NOMO-1 (cell line): ENCODE data around the gene ERH.
A peak's percentile ranks its signal among the peaks of the same experiment; 100 is the strongest.
"Not testable (repeated sequence)": the region's sequence is repeated elsewhere in the genome, so short reads cannot be mapped to it uniquely, and the experiment has no call there.

Experiments
- DNase-seq, 2 experiments: peaks; one replicate each; lab custom pipeline; 2025; ENCODE audit not compliant: unreplicated experiment in 2 of 2; lab: John Stamatoyannopoulos, UW

The ERH gene

DNA sequence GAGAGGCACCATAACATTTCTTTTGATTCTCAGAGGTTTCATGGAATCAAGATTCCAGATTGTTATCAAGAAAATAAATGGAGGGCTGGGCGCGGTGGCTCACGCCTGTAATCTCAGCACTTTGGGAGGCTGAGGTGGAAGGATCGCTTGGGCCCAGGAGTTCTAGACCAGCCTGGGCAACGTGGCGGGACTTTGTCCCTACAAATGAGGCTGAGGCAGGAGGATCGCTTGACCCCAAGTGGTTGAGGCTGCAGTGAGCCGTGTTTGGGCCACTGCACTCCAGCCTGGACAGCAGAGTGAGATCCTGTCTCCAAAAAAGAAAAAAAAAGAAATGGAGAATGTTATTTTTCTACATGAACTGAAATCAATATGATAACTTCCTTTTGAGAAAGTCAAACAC is 1.7 kb upstream of the ERH start:
- no peak for DNase-seq

DNA sequence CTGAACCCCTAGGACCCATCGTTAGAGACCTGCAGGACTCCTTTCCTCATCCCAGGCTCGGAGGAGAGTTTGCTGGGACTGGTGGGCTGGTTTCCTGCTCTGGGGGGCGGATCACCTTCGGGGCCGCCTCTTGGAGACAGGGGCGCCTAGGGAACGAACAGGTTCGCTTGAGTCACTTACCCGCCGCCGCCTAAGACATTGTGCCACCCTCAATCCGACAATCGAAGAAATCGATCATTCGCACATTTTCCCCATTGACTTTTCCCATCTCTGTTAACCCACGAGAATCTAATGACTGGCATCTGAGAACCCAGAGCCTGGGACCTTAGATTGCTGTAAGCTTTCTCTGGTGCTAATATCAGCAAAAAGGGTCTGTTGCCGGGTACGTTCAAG is 715 bp upstream of the ERH start:
- no peak for DNase-seq

DNA sequence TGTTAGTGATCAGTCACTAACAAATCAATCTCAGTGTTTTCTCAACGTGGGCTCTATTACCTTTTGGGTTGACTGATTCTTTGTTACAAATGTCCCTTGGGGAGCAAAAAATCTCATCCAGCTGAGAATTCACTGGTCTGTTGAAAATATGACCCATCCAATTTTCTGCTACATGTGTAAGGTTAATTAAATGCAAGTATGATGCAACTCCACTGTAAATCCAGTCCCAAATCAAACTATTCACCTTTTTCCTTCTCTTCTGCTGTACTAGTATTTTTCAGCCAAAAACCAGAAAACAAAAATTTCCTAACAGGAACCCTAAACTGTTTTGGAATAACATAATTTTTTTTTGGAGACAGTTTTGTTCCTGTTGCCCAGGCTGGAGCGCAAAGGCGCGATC is 2.2 kb downstream of the ERH start:
- no peak for DNase-seq

GRCh38 chr14:69392481-69392880 is 5.6 kb downstream of the ERH start:
- DNase-seq = no peak

DNA sequence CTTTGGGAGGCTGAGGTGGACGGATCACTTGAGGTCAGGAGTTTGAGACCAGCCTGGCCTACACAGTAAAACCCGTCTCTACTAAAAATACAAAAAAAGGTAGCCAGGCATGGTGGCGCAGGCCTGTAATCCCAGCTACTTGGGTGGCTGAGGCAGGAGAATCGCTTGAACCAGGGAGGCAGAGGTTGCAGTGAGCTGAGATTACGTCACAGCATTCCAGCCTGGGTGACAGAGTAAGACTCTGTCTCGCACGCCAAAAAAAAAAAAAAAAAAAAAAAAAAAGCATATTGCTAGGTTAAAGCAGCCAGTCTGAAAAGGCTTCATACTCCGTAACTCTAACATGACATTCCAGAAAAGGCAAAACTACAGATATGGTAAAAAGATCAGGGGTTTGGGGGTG is 6.7 kb downstream of the ERH start:
- not testable (repeated sequence) for DNase-seq

GRCh38 chr14:69387311-69387710 is 10.8 kb downstream of the ERH start:
- no peak for DNase-seq

- no peak for DNase-seq
Observed at GRCh38 chr14:69378274-69378673, 19.8 kb downstream of the ERH start.

GRCh38 chr14:69376439-69376838 is 21.7 kb downstream of the ERH start:
- peak; percentile 12 to 30 for DNase-seq

DNA sequence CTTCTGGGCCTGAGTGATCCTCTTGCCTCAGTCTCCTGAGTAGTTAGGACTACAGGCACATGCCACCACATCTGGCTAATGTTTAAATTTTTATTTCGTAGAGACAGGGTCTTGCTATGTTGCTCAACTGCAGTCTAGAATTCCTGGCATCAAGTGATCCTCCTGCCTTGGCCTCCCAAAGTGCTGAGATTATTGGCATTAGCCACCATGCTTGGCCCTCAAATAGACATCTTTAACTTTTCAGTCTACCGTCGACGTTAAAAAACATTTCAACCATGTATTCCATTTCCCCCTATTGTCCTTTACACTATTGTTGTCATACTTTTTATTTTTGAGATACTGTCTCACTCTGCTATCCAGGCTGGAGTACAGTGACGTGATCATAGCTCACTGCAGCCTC is 22.4 kb downstream of the ERH start:
- no peak for DNase-seq

DNA sequence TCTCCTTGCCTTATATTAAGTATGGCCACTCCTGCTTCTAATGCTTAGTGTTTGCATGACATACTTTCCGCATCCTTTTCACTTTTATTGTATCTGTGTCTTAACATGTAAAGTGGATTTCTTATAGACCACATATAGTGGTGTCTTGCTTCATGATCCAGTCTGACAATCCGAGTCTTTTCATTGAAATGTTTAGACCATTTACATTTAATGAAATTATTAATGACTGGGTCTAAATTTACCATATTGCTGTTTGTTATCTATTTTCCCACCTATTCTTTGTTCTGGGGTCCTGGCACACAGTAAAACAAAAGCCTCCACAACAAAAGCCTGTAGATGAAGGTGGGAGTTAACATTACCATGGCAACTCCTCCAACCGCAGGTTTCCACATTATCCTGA is 22.9 kb downstream of the ERH start:
- DNase-seq = no peak

GRCh38 chr14:69374235-69374634 is 23.9 kb downstream of the ERH start:
- no peak for DNase-seq

DNA sequence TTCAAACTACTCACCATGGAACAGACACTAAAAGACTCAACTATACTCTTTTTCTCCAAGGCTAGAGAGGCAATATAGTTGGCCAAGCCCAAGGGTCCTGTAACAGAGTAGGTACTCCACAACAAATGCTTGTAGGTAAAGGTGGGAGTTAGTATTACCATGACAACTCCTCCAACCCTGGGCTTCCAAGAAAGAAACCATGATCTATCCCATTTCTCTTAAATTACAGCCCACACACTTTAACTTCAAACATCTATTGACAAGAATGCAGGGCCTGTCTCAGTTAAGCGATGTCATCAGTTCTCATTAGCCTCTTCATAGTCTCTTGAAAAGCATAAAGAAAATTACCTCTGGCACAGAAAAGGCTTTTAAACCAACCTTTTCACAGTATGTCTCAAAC is 25.0 kb downstream of the ERH start:
- DNase-seq = no peak

DNA sequence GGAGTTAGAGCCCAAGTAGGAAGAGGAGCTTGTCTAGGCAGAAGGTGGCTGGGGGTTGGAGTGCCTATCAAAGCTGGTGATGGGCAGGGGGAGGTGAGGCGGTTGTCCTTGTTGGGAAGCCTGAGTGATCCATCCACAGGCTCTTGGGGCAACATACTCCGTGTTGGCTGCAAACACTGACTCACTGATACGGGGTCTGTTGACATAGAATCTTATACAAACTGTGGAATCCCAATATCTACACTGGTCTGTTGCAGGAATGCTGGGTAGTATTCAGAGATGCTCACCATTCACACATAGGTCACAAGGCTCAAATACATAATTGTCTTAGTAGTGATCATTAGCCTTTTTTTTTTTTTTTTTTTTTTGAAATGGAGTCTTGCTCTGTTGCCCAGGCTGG is 26.0 kb downstream of the ERH start:
- no peak for DNase-seq

DNA sequence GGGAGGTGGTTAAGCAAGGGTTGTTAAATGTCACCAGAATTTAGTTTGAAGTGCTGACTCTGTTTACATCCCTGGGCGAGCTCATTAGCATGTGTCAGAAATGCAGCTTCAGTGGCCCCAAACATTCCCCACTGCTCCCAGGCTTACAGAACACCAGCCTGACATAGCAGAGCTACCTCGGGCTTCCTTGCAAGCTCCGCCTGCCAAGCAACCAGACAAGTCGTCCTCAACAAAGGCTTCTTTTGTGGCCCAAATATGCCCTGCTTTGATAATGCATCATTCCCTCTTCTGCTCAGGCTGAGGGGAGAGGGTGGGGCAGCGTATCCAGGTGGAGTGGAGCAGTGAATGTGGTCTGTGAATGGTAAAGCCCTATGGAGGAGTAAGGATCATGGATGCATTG is 28.0 kb downstream of the ERH start:
- DNase-seq = no peak

GRCh38 chr14:69368381-69368780 is 29.7 kb downstream of the ERH start:
- DNase-seq = no peak

DNA sequence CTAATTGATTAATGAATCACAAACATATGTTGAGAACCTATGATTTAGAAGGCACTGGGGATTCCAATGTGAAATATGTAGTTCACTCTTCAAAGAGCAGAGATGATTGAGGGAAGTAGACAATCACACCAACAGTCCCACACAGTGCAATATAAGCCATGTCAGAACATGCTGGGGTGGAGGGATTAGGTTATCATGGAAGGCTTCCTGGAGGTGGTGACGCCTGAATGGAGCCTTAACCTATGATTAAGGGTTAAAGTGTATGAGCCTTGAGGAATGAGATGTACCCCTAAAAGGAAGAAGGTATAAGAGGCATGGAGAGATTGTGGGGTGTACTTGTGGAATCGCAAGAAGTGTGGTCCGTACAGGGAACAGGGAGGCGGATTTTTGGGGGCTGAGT is 31.3 kb downstream of the ERH start:
- DNase-seq = no peak

GRCh38 chr14:69366069-69366468 is 32.0 kb downstream of the ERH start:
- DNase-seq = no peak

GRCh38 chr14:69364378-69364777 is 33.7 kb downstream of the ERH start:
- no peak for DNase-seq

GRCh38 chr14:69363964-69364363 is 34.1 kb downstream of the ERH start:
- no peak for DNase-seq

DNA sequence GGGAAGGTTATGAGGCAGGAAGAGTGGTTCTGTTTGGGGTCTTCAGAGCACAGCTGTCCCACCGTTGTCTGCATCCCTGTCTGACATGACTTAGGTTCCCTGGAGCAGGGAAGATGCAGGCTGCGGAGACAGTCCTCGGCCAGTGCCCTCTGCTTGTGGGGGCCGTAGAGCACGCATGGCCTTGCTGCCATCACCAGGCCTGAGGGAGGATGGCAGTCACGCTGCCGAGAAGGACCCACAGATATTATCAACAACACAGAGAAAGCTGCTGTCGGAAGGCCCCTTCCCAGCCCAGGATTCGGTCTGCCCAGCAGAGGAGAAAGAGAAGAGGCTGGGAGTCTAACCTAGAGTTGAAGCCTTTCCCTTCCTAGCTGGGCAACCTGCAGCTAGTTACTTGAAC is 35.0 kb downstream of the ERH start:
- no peak for DNase-seq

DNA sequence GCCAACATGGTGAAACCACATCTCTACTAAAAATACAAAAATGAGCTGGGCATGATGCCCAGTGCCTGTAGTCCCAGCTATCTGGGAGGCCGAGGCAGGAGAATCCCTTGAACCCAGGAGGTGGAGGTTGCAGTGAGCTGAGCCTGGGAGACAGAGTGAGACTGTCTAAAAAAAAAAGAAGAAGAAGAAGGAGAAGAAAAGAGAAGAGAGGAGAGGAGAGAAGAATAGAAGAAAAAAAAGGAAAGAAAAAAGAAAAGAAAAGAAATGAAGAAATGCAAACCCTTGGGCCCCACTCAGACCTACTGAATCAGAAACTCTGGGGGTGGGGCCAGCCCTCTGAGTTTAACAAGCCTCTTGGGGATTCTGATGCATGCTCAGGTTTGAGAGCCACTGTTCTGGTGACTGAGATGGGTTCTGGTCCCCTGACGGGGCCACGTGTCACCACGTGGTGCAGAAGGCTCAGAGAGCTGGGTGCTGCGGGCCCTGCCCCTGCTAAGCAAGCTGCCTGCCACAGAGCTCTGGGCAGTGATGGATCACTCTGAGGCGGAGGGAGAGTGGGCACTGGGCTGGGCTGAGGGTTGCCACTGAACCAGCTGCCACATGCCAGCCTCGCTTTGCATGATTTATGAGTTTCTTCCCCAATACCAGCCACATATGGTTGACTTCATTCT is 37.5 kb downstream of the ERH start:
- DNase-seq = peak in 1 of 2 experiments; percentile 1

DNA sequence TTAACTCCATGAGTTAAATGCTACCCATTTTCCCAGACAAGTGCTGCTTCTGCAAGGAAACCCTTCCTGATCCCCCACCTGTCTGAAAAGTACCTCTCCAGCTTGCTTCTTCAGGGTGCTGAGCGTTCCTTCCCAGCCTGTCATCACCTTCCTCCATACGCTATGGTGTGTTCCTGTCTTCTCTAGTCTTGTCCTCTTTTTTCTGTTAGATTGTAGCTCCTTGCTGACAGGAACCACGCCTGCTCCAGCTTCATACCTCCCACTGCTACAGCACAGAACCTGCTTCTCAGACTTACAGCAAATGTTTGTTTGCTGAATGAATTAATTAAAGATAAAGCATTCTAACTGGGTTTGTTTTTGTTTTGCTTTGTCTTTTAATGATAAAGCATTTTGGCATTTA is 39.1 kb downstream of the ERH start:
- DNase-seq = no peak

DNA sequence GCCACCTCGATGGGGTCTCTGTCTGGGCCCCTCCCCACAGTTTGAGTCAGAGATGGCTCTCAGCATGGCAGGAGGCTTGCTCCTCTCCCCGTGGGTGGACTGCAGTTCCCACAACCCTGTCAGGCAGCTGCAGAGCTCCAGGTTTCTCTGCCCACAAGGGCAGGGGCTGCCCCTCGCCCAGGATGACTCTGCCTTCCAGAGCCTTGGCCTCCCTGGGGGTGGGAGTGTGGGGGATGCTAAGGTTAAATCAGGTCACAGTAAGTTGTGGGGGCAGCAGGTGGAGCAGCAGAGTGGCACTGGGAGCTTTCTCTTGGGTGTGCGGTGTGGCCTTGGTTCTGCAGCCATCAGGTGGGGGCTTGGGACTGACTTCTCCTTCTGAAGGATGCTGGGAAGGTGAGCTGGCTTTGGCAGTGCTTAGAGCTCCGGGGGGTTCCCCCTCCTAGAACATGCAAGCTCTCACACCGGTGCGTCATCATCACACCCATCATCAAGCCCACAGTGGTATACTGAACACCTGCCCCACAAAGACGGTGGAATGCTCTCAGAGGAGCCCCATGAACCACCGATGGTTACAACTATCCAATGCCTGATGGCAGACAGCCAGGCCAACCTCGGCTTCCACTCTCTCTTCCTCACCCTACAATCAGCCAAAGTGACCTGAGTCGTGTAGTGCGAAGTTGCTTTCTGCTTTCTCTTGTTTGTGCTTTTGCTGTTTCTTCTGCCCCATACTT is 39.7 kb downstream of the ERH start:
- DNase-seq = no peak
